Memory B cell (primary cell): Measurements from ENCODE around the gene NANP.
"Not testable (repeated sequence)": the region's sequence is repeated elsewhere in the genome, so short reads cannot be mapped to it uniquely, and the experiment has no call there.

Experiments used
- ATAC-seq: fragments of 150-1000 bp; cut with Tn5 transposase; 2 replicates; pipeline ENCODE4 v1.10.0; 2021; ENCODE audit warnings: low read depth, mild to moderate bottlenecking, moderate library complexity
- DNase-seq, 2 donors: peaks; one replicate each; pipeline ENCODE4 v3.0.0; 2022; ENCODE audit warnings: low spot score in 2 of 2
- H3K27ac Mint-ChIP-seq: one replicate; pipeline ENCODE4 v1.8.0; 2022; ENCODE audit warnings: mild to moderate bottlenecking, moderate library complexity, mixed read lengths
- H3K27me3 Mint-ChIP-seq: one replicate; pipeline ENCODE4 v1.8.0; 2022; ENCODE audit warnings: mixed read lengths
- H3K36me3 Mint-ChIP-seq: one replicate; pipeline ENCODE4 v1.8.0; 2022; ENCODE audit warnings: mild to moderate bottlenecking, mixed read lengths
- H3K4me1 Mint-ChIP-seq: one replicate; pipeline ENCODE4 v1.8.0; 2022; ENCODE audit warnings: mixed read lengths
- H3K4me3 Mint-ChIP-seq: one replicate; pipeline ENCODE4 v1.8.0; 2022; ENCODE audit warnings: mild to moderate bottlenecking, moderate library complexity, mixed read lengths
- H3K9me3 Mint-ChIP-seq: one replicate; pipeline ENCODE4 v1.8.0; 2022; ENCODE audit warnings: mixed read lengths

NANP gene

DNA sequence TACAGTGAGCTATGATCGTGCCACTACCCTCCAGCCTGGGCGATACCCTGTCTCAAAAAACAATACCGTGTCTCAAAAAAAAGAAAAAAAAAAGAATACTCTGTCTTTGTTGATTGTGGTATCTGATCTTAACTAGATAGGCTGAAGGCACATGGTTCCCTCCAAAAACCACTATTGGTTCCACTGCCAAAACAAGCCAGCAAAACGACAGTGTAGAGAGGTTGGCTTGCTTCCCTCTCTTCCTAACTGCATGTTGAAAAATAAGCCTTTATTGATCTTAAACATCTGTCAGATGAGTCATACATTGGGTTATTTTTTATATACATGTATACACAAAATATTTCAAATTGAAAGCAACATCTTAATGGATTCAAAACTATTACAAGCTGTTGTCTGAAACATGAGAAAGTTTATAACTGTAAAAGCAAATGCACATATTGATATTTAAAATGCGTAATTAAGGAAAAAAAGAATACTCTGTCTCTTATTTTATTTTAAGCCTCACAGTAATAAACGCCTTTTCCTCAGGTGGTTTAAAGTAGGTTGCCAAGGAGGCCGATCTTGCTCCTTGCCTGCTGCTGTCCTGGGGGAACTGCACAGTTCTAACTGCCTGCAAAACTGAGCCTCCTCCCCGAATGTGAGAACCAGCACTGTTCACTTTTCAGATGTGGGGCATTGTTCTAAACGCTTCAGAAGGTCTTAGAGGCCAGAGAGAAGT, 31.5 kb downstream of the NANP start:
- H3K27me3 Mint-ChIP-seq = peaks cover 9% of the 10 kb centered on the region
- DNase-seq (no peak), ATAC-seq (no peak)

DNA sequence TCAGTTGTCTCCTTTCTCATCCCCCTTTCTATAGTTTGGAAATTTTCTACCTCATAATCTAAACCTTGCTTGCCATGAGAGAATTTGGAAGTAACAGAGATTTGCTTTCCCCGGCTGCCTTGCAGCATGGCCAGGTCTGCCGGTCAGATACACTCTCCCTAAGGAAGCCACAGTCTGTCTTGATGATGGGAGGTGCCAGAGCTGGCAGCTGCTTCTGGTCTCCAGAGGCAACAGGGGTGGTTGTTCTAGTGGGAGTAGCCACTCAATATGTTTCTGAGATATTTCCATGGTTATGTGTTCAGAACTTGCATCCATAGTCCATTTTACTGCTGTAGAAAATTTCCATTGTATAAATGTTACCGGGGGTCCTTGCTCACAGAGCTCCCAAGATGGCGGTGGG, 33.0 kb downstream of the NANP start:
- not testable (repeated sequence) for ATAC-seq, H3K9me3 Mint-ChIP-seq, DNase-seq, H3K36me3 Mint-ChIP-seq, H3K27ac Mint-ChIP-seq, H3K27me3 Mint-ChIP-seq, H3K4me3 Mint-ChIP-seq, H3K4me1 Mint-ChIP-seq

More for the DNA sequence above, 31.5 kb downstream of the NANP start:
- H3K27ac Mint-ChIP-seq = no peak overlapping the region
- H3K4me1 Mint-ChIP-seq = no peaks in the 10 kb centered on the region
- no peak overlapping the region for H3K4me3 Mint-ChIP-seq
- H3K36me3 Mint-ChIP-seq = no peaks in the 10 kb centered on the region
- no peaks in the 10 kb centered on the region for H3K9me3 Mint-ChIP-seq

DNA sequence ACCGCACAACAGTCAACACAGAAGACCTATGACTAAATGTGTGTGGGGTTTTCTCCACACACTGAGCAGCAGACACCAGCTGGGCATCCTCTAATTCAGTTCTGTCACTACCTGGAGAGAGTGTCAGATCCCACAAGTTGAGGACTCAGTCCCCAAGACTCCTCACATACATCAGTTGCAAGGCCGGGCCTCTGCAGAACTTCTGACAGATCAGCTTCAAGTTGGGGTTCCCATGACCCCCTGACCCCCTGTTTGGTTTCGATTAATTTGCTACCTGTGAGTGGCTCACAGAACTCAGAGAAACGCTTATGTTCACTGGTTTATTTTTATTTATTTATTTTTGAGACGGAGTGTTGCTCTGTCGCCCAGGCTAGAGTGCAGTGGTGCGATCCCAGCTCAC, 35.3 kb downstream of the NANP start:
- H3K27ac Mint-ChIP-seq = no peak overlapping the region
- ATAC-seq (no peak), DNase-seq (no peak)
- H3K4me1 Mint-ChIP-seq = peaks cover 3% of the 10 kb centered on the region
- H3K9me3 Mint-ChIP-seq = no peaks in the 10 kb centered on the region
- no peaks in the 10 kb centered on the region for H3K36me3 Mint-ChIP-seq
- H3K4me3 Mint-ChIP-seq = no peak overlapping the region
- H3K27me3 Mint-ChIP-seq = peaks cover 11% of the 10 kb centered on the region

DNA sequence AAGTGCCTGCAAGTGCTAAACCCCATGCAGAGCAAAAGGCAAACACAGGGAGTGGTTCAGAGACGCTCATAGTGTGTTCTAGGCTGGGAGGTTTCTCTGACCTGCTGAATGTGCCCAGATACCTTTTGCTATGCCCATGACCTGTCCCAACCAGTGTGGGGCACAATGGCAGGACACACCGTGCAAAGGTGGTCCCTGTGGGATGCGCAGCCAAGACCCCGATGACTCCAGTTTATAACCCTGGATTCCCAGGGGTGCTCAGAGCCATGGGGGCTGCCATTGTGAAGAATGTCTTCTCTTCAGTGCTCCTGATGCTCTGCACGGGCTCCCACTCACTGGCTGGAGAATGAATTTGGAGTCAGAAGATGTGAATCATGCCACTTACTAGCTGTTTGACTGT, 36.3 kb downstream of the NANP start:
- Mint-ChIP-seq H3K27me3 (peaks cover 11% of the 10 kb centered on the region), H3K4me1 (peaks cover 3% of the 10 kb centered on the region), H3K4me3 (no peak overlapping the region), H3K27ac (no peak overlapping the region), H3K36me3 (no peaks in the 10 kb centered on the region), H3K9me3 (no peaks in the 10 kb centered on the region)
- ATAC-seq (no peak), DNase-seq (no peak)

DNA sequence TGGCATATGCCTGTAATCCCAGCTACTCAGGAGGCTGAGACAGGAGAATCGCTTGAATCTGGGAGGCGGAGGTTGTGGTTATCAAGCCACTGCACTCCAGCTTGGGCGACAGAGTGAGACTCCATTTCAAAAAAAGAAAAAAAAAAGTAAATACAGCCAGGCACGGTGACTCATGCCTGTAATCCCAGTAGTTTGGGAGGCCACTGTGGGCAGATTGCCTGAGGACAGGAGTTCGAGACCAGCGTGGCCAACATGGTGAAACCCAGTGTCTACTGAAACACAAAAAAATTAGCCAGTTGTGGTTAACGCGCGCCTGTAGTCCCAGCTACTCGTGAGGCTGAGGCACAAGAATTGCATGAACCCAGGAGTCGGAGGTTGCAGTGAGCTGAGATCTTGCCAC, 36.9 kb downstream of the NANP start:
- no peaks in the 10 kb centered on the region for H3K36me3 Mint-ChIP-seq
- peaks cover 11% of the 10 kb centered on the region for H3K27me3 Mint-ChIP-seq
- no peaks in the 10 kb centered on the region for H3K9me3 Mint-ChIP-seq
- H3K4me3 Mint-ChIP-seq = no peak overlapping the region
- no peak for DNase-seq
- H3K27ac Mint-ChIP-seq = no peak overlapping the region
- peaks cover 3% of the 10 kb centered on the region for H3K4me1 Mint-ChIP-seq
- no peak for ATAC-seq

DNA sequence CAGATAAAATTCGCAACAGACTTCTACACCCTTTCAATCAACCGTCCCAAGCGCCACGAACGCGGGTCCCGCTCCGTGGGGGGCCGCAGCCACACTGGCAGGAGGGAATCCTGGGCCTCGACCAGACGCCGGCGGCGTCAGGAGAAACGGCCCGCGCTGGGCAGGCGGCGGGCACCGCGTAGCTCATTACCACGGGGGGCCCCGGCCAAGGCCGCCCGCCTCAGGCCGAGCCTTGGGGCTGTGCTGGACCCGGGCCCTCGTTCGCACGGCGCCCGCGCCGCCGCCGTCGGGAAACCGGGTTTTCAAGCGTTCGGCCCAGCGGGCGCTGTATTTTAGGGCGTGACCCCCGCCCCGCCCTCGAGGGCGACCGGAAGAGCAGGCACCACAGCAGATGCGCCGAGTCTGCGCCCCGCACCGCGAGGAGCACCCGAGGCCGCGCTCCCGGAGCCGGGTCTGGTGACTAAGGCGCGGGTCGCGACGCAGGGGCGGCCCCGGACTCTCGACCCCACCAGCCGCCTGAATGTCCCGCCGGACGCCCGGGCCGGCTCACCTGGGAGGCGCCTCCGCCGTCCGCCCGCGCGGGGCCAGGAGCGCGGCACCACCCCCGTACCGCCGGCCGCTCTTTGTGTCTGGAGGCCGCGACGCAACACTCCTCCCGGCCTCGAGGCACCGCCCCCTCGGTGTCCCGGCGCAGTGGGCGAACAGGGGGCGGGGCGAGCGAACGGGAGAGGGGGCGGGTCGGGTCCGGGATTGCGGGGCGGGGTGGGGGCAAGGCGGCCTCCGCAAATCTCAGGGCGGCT, 38.7 kb downstream of the NANP start, which contains the start of gene NINL:
NINL (minus strand) TSS at position 627 of the 800 bp plus-strand sequence. CDS start 58,944 bp downstream, outside the sequence.
- Mint-ChIP-seq H3K27ac (no peak within 1 kb of the TSS), H3K4me1 (peaks cover 3% of the 10 kb centered on the region), H3K9me3 (no peaks in the 10 kb centered on the region), H3K4me3 (peak within 1 kb of the TSS; percentile 64), H3K27me3 (peaks cover 9% of the 10 kb centered on the region), H3K36me3 (no peaks in the 10 kb centered on the region)
- ATAC-seq (peak; percentile 75), DNase-seq (peak in 1 of 2 donors; percentile 11)

DNA sequence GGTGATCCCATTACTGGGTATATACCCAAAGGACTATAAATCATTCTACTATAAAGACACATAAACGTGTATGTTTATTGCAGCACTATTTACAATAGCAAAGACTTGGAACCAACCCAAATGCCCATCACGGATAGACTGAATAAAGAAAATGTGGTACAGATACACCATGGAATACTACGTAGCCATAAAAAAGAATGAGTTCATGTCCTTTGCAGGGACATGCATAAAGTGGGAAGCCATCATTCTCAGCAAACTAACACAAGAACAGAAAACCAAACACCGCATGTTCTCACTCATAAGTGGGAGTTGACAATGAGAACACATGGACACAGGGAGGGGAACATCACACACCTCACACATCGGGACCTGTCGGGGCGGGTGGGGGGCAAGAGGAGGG, 40.2 kb downstream of the NANP start:
- not testable (repeated sequence) for H3K9me3 Mint-ChIP-seq, H3K27ac Mint-ChIP-seq, H3K4me1 Mint-ChIP-seq, DNase-seq, H3K36me3 Mint-ChIP-seq, ATAC-seq, H3K4me3 Mint-ChIP-seq, H3K27me3 Mint-ChIP-seq

DNA sequence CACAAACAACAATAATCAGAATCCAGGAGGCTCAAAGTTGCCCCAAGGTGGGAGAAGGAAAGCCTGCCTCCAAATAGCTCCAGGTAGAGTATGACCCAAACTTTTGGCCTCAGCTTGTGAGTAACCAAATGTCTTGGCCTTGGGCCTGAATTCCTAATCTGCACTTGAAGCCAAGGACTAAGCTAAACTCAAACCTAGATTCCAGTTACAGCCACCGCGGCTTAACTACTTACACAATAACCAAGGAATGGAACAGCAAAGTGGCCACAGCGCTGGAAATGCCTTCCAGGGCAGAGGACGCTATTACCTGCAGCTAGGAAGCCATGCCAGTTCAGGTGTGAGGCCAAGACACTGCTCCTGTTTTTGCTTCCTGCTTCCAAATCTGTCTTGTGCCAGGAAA, 43.1 kb downstream of the NANP start:
- Mint-ChIP-seq H3K4me1 (peaks cover 3% of the 10 kb centered on the region), H3K27ac (no peak overlapping the region), H3K9me3 (no peaks in the 10 kb centered on the region), H3K27me3 (peaks cover 11% of the 10 kb centered on the region), H3K4me3 (no peak overlapping the region), H3K36me3 (no peaks in the 10 kb centered on the region)
- no peak for ATAC-seq
- no peak for DNase-seq

DNA sequence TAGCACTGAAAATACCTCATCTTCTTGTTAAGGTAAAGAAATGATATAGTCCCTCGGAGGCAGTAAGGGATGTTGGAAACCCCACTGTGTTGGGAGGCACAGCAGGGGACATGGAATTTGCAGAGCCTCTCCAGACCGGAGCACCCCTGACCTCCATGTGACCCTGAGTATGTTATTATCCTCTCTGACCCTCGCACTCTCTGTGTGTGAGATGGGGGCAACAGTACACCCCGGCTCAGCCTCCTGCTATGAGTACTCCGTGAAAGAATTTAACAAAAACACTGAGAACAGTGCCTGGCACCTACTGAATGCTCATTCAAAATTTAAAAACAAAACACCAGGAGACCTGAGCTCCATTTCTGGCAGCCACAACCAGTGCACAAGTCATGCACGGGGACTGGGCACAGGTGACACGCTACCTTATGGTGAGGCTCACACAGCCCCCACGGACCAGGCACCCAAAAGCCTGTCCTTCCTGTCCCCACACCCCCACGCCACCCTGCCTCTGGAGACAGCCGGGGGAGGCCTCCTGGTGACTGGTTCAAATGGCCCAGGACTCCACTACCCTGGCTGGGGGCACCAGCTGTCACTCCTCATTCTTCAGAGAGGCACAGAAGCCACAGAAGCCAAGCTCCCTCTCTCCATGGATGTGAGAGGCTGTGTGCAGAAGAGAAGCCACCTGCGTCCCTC, 44.6 kb downstream of the NANP start:
- Mint-ChIP-seq H3K4me1 (no peaks in the 10 kb centered on the region), H3K27me3 (peaks cover 9% of the 10 kb centered on the region), H3K4me3 (no peak overlapping the region), H3K36me3 (no peaks in the 10 kb centered on the region), H3K9me3 (no peaks in the 10 kb centered on the region), H3K27ac (no peak overlapping the region)
- no peak for DNase-seq
- no peak for ATAC-seq

DNA sequence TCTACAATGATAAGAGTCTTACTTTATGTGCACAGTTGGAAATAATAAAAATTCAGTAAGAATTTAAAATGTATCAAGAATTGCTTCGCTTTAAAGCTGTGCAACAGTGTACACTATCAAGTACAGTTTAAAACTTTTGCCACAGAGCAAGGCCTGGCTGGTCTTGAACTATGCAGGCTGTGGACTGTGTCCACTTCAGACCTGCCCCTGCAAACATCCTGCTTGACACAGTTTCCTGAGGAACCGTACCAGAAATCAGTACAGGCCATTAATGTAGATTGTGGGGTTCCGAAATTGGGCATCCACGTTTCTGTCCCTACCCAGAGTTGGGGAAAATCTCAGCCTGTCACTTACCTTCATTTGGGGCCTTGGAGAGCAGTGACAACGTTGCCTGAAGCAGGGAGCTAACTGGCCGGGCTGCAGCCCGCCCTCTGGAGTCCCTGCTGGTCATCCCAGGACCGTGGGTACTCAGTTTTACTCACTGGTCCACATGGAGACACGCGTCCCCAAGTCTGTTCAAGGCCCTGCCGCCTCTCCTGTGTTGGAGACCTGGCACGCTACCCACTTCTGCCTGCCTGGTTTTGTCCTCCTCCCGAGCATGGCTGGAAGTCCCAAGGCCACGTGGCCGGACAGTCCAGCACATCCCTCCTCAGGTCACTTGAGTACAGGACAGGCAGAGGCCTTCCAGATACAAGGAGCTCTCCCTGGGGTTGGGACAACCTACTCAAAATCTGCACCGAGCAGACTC, 46.9 kb downstream of the NANP start:
- Mint-ChIP-seq H3K27ac (no peak overlapping the region), H3K27me3 (peaks cover 4% of the 10 kb centered on the region), H3K36me3 (no peaks in the 10 kb centered on the region), H3K9me3 (no peaks in the 10 kb centered on the region), H3K4me3 (no peak overlapping the region), H3K4me1 (no peaks in the 10 kb centered on the region)
- DNase-seq (no peak), ATAC-seq (no peak)

DNA sequence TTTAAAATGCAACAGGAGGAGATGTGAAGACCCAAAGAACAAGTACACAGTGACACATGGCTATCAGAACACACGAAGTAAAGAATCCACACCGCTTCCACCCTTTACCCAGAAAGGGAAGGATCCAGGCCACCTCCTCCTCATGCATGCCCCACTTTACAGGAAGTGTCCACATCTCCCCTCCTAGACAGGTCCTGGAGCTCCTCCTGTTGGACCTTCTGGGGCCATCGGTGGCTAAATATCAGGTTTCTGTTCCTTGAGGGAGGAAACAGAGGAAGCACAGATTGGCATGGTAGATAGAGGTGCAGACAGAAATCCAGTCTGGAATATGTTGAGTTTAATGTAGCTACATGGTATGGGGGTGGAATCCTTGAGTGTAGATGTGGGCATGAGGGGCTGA, 49.4 kb downstream of the NANP start:
- ATAC-seq (no peak), DNase-seq (no peak)
- Mint-ChIP-seq H3K36me3 (no peaks in the 10 kb centered on the region), H3K4me3 (no peak overlapping the region), H3K9me3 (no peaks in the 10 kb centered on the region), H3K27ac (no peak overlapping the region), H3K27me3 (peaks cover 4% of the 10 kb centered on the region), H3K4me1 (no peaks in the 10 kb centered on the region)

DNA sequence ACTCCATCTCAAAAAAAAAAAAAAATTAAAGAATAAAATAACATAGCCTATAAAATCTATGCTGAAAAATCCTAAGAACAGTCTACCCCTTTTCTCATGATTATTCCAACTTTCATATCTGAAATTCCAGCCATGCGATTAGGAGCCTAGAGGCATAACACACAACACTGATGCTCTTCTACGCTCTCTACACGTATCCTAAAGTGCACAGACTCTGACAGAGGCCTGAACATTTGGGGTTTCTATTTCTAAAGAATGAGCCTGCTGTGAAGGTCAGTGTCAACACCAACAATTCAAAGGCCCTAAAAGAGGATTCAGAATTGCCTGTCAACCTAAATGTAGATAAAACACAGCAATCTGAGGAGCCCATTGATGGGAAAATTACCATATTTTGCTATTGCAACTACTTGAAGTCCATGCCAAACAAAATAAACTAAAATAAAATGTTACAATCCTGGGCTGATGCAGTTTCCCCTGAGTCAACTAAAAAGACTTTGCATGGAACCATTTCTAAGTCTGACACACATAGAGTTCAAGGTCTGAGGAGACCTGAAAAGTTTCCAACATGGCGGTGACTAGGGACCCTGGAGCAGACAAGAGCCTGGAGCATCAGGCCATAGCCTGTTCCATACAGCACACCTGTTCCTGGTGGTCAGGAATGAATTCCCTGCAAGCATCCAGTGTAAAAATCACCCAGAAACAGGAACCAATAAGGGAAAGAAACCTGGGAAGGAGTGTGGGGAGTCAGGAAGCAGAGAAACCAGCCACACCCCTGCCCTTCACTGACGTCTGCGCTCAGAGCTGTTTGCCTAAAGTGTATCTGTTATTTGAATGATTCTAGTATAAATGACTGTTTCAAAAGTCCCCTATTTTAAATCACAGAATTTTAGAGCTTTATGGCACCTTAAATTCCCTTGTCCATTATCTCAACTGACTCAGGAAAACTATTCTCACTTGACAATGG, 50.2 kb downstream of the NANP start:
- ATAC-seq = no peak
- H3K36me3 Mint-ChIP-seq = no peaks in the 10 kb centered on the region
- no peak overlapping the region for H3K27ac Mint-ChIP-seq
- DNase-seq = no peak
- H3K27me3 Mint-ChIP-seq = peaks cover 4% of the 10 kb centered on the region
- H3K4me3 Mint-ChIP-seq = no peak overlapping the region
- H3K9me3 Mint-ChIP-seq = no peaks in the 10 kb centered on the region
- no peaks in the 10 kb centered on the region for H3K4me1 Mint-ChIP-seq

DNA sequence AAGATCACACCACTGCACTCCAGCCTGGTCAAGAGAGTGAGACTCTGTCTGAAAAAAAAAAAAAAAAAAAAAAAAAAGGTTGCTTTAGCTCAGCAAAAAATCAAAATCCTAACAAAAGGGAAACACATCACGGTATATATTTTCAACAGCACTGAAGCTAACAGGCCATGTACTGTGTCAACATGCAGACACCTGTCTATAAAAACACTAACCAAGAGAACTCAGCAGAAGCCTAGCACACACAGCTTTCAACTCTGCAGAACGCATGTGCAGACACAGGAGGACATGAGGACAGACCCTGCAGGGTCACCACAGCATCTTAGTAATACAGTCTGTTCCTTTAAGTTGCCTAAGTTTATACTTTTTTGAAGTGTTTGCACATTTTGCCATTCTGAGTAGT, 52.0 kb downstream of the NANP start:
- no peak for ATAC-seq
- no peaks in the 10 kb centered on the region for H3K4me1 Mint-ChIP-seq

More for the DNA sequence above, 52.0 kb downstream of the NANP start:
- Mint-ChIP-seq H3K27ac (no peak overlapping the region), H3K9me3 (no peaks in the 10 kb centered on the region), H3K27me3 (peaks cover 4% of the 10 kb centered on the region), H3K4me3 (no peak overlapping the region), H3K36me3 (no peaks in the 10 kb centered on the region)
- DNase-seq = no peak
